ENCODE results near the gene FGD5.

FGD5 gene

DNA sequence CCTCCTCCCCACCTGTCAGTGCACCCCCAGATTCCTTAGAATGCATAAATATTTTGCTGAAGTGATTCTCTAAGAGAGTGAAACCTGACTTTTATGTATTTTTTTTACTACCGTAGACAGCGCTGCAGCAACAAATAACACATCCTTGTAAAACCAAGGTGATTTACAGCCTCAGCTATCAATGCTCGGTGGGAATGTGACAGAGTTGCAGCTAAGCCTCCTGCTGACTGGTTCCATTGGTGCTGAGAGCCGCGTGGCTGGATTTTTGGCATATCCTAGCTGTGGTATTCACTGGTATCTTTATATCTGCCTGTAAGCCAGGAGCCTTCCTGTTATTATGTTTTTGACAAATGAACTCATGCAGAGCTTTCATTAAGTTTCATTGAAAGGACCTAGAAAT is 11.0 kb downstream of the FGD5 start:
- DNase-seq (ENCODE audit: low read depth): no peak

DNA sequence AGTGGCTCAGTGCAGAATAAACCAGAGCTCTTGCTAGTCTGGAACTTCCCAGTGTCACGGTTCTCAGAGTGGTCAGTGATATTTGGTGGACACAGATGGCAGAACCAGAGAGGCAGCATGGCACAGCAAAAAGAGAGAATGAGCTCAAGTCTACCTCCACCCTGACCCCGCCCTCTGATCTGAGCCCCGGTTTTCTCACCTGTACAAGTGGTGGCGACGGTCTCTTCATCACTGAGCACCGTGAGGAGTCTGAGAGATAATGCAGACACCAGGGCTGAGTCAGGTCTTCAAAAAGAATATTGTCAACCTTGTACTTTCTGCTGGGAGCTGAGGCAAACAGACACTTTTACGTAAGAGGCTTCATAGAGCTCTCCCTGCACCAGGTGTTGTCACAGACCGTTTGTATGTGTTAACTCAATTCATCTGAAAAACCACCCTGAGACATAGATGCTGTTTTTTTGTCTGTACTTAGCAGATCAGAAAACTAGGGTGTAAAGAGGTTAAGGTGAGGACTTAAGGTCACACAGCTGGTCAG is 13.2 kb downstream of the FGD5 start:
- DNase-seq (ENCODE audit: low read depth): no peak

DNA sequence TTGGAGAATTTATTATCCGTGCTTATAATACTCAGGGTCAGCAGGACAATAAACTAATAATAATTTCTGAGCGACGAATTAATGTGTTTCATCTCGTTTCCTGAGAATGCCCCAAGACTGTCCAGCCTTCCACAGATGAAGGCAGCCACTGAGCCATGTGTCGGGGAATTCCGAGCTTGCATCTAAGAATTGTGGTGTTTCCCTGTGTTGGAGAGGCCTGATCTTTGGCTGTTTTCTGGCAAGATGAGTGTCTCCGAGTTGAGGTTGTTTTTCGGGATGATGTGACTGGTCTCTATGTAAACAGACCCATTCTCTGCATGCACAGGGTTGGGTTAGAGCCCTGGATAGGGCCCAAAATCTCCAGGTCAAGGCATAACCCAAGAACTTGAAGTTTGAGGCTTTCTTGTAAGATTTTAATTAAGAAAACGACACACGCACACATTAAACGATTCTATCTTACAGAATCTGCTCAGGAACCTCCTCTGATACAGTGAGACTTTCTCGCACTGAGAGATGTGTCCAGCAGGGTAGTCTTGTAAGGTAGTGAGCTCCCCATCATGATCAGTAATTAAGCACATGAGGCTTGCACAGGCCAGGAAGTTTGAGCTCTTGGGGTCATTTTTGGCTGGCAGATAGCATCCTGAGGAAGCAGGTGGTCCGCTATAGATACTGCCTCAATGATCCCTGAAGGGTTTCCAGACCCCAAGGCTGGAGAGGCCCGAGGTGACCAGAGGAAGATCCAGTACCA is 14.4 kb downstream of the FGD5 start:
- no peak for DNase-seq (ENCODE audit: low read depth)

DNA sequence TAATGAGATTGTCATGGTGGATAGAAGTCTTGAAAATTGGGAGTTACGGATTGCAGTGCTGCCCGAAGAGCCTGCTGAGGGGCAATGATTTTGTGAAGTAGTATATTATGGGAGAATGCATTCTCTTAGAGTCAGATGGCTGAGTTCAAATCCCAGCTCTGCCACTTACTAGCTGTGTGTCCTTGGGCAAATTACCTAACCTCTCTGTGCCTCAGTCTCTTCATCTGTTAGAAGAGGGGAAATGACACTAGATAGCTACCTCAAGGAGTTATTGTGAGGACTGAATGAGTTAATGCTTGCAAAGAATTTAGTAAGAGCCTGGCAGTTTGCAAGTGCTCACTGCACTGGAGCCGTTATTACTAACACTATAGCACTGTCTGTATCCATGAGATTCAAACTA is 15.4 kb downstream of the FGD5 start:
- DNase-seq (ENCODE audit: low read depth): no peak

DNA sequence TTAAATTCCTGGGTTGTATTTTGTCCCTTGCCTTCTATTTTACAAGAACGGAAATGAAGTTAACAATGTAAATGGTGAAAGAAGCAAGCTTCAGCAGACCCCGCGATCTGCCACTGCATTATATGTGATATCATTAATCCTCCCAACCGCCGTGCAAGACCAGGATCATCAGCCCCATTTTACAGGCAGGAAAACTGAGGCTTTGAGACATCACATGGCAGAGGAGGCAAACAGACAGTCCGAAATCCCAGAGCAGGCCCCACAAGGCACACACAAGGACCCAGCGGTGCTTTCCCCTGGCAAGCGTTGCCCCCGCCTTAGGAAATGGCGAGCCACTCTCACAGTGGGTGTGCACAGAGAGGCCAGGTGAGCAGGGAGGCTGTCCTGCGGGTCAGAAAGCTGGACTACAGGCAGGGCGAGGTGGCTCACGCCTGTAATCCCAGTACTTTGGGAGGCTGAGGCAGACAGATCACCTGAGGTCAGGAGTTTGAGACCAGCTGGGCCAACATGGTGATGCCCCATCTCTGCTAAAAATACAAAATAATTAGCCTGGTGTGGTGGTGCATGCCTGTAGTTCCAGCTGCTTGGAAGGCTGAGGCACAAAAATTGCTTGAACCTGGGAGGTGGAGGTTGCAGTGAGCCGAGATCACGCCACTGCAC is 16.2 kb downstream of the FGD5 start:
- DNase-seq (ENCODE audit: low read depth): no peak

DNA sequence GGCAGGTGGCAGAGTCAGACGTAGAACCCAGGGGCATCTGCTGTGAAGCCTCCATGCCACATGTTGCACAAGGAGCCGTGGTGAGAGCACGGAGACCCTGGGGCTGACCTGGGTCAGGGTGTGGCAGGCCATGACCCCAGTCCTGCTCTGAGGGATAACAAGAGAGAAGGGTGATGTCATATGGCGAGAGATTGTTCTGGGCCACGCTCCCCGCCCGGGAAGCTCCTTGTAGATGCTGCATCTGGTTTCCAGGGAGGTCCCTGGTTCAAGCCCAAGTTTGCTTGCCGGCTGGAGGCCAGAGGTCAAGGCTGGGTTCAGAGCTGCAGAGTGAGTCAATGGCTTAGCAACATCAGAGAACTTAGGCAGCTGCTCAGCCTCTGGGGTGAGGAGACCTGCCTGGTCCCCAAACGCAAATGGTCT is 17.3 kb downstream of the FGD5 start:
- no peak for DNase-seq (ENCODE audit: low read depth)

DNA sequence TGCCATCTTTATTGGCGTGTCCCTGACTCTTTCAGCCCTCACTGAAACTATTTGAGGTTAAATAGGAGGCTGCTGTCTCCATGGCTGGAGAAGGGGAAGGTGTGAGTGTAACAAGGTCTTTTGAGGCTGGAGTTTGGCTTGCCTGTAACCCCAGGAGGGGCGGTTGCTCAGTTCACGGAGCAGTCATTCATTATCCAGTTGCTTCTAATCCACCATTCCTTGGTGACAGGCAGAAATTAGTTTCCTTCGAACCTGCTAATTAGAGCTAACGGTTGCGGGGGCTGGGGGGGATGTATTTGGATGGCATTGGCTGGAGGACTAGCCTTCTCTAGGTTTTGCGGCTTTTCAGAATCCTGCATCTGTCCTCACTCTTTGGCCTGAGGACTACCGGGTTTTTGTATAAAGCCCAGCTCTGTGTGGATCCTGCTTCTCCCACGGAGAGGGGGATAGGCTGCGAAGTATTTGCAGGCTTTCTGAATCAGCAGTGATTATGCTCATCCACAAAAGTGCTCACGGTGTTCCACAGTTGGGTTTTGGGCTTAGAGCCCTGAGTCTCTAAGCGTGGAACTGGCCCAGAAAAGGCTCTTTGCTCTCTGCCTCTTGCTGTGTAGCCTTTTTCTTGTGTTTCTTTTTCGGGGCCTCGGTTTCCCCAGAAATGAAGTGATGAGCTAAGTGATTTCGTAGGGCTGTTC is 18.6 kb downstream of the FGD5 start:
- no peak for DNase-seq (ENCODE audit: low read depth)

DNA sequence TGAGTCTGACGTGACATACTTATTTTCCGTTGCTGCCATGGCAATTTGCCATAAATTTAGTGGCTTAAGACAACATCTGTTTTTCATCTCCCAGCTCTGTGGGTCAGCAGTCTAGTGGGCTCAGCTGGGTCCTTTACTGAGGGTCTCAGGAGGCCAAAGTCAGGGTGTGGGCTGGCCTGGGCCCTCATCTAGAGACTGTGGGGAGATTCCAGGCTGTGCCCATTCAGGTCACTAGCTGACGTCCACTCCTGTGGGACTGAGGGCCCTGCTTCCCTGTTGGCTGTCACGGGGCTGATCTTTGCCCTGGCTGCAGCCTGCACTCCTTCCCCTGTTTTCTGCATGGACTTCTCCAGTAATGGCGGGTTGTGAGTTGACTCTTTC is 19.1 kb downstream of the FGD5 start:
- DNase-seq (ENCODE audit: low read depth): no peak

DNA sequence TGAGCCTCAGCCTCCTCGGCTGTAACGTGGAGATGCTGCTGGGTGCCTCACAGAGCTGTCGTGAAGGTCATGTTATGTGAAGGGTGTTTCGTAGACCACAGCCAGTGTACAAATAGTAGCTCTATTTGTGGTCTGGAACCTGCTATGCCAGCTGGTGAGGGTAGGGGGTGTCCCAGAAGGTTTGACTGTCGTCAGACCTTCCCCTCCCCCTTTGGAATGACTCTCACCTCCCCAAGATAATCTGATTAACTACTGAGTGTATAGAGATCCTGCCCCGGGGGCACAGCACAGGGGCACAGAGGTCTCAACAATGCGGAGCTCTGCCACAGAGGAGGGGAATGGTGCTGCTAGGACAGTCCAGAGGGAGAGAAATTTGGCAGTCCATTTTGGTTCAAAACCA is 20.5 kb downstream of the FGD5 start:
- DNase-seq (ENCODE audit: low read depth): no peak

DNA sequence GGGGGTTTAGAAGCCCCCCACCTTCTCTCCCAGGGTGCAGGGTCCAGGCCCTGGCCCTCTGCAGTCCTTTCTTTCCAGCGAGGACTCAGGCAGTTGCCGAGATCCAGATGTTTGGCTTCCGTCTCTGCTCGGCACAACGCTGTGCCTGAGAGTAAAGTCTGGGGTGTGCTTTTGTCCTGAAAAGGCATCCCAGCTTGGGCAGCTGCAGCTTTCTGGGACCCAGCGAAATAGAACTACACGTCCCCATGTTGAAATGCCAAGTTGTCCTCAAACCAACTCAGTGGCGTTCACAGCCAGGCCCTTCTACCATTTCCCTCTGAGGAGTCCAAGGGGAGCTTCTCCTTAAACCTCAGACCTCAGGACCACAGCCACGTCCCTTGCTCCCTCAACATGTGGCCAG is 23.1 kb downstream of the FGD5 start:
- DNase-seq (ENCODE audit: low read depth): no peak

DNA sequence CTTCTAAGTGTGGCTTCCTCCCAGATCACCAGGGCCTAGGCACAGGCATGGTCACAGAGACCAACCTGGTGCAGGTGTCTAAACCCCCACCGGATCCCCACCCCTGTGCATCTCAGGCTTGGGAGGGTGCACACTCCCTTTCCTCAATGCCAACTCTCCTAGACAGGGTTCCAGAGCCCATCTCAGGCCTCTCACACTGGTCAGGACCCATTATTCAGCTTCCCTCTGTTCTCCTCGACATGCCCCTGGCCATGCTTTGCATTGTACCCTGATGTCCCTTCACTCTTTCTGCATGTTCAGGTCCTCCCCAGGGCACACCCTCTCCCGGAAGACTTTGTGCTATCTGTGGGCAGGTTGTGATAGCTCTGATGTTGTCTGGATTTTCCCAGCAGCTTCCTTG is 23.5 kb downstream of the FGD5 start:
- DNase-seq (ENCODE audit: low read depth): no peak

DNA sequence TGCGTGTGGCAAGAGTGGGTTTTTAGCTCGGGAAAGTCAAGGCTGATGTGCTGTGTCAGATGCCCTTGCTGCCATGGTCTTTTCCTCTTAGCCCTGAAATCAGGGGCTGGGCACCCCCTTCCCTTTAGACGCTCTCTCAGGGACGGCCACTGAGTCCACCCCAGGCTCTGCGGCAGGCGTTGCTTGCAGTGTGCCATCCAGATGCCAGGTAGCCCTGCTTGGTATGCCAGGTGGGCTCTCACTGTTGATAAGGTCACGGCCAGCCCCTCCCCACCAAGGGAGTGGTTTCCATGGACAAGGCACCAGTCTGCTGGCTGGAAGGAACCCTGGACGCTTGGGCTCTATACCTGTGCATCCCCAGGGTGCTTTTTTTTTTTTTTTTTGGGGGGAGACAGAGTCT is 24.6 kb downstream of the FGD5 start:
- no peak for DNase-seq (ENCODE audit: low read depth)

DNA sequence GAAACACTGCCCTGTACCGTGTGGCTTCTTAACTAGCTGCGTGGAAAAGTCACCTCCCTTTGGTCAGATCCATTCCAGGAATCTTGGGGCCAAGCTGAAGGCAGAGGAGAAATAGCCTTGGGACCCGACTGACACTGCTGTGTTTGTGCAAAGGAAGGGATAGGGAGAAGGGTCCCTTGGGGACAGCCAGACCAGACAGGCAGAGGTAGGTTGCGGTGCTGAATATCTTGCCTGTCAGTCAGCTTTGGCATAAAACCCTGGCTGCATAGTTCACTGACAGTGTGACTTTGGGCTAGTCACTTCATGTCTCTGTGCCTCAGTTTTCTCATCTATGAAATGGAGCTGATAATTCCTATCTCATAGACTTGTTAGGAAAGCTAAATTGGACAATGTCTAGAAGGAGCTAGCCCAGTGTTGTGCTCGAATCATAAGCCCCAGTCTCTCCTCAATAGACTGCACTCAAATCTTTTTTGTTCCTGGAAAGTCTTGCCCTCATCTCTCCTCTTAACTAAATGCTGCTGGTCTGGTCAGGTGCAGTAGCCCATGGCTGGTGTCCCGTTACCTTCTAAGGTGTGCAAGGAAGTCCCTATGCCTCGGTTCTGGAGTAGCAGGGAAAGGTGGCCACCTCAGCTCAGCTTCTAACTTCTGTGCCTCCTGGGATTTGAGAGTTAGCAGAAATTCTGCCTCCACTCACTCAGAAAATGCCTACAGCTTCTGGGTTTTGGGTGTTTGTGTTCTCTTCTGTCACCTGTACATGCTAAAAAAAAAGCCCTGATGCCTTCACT is 25.8 kb downstream of the FGD5 start:
- DNase-seq (ENCODE audit: low read depth): no peak

DNA sequence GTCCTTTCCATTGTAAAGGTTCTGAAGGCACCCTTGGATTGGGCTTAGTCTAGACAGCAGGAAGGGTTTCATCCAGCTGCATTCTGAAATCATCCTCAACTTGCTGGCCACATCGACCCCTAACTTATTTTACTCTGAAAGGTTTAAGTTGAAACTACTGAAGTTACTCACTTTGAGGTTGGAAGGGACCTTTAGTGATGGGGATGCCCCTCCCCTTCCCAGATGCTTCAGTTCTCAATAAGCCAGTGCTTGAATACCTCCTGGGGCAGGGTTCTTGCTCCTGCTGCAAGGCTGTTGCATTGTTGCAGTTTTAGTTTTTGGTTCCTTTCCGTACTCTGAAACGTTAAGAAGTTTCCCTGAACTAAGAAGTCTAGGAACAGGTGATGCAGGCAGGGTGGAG is 26.4 kb downstream of the FGD5 start:
- no peak for DNase-seq (ENCODE audit: low read depth)

DNA sequence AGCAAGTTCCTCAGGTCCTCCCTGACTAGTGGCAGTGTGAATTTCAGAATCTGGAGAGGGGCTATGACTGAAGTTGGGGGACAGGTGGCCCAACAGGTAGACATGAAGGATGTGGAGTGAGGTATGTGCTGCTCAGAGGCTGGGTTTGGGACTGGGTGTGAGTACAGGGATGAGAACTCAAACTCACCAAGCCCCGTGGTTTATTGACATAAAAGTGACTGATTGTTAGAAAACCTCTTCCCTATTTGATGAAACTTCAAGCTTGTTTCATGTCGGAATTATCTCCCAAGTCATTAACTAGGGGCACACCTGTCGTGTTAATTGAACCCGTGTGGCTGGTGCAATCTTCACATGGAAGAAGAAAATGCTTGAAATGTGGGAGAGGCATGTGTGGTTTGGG is 27.1 kb downstream of the FGD5 start:
- no peak for DNase-seq (ENCODE audit: low read depth)

DNA sequence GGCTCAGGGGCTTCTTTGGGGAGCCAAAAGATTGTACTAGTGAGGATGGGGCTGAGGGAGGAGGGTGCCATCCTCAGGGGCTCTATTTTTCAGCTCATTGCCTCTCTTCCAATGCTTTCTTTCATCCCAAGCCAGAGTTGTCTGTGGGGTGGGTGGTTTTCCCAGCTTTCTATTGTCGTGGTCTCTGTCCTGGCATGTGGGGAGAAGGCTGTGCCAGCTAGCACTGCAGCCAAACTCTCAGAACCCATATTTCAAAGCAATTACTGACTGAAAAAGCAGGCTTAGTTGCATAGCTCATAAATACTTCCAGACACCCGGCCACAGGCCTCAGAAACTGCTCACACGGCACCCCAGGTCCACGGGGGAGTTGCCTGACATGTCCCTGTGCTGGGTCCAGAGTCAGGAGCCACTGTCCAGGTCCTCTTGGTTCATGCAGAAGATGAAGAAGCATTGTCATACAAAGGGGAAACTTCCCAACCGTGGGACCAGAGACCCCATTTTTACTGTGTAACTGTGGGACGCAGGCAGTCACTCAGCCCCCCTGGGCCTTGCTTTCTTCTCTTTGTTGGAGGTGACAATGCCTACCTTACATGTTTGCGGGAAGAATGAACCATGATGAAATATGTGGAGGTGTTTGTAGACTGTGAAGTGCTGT is 27.6 kb downstream of the FGD5 start:
- no peak for DNase-seq (ENCODE audit: low read depth)

DNA sequence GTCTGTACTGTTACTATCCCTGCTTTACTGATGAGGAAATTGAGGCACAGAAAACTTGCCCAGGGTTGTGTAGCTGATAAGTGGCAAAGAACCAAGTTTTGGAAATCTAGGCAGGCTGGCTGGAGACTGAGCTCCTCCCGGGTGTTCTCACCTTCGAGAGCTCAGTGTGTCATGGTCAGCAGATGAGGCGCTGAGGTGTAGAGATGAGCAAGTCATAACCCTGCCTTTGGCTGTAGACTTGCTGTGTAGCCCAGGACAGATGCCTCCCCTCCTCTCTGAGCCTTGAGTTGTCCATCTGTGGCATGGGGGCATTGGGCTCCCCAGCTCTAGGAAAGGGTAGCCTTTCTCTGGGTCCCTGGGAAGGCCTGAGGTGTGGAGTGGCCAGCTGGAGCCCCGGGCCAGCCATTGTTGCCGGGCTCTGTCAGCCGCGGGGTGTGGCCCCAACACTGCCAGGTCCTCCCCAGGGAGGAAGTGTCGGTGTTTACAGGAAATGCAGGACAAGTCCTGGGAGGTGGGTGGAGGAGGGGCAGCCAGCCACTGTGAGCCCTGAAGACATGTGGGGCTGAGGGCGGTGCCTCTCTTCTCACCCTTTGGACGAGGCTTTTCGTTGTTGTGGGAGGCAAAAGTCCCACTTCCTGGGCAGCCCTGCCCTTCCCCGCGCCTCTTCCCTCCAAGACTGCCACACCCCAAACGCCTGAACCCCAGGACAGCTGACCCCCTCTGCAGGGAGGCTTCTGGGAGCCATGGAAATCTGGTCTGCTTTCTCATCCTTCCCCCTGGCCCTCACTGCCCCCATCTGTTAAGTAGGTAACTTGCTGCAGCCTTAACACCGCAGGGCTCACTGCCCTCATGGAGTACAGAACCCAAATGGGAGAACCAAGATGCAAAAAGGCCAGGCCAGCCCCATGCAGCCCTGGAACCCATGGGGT is 29.1 kb downstream of the FGD5 start:
- no peak for DNase-seq (ENCODE audit: low read depth)

DNA sequence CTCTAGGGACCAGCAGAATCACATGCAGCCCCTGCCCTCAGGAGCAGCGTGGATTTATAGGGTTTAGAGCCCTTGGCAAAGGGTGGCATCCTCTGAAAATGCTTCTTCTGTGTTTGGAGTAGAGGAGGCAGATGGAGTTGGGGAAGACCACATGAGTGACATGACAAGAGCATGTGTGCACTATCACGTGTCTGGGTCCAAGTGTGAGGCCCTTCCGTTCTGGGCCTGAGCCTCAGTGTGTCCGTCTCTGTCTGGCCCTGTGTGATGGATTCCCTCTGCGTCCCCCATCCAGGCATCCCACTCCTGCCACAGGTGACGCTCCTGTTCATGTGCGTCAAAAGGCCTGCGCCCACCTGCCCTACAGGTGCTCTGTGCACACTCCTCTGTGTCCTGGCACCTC is 30.1 kb downstream of the FGD5 start:
- no peak for DNase-seq (ENCODE audit: low read depth)

DNA sequence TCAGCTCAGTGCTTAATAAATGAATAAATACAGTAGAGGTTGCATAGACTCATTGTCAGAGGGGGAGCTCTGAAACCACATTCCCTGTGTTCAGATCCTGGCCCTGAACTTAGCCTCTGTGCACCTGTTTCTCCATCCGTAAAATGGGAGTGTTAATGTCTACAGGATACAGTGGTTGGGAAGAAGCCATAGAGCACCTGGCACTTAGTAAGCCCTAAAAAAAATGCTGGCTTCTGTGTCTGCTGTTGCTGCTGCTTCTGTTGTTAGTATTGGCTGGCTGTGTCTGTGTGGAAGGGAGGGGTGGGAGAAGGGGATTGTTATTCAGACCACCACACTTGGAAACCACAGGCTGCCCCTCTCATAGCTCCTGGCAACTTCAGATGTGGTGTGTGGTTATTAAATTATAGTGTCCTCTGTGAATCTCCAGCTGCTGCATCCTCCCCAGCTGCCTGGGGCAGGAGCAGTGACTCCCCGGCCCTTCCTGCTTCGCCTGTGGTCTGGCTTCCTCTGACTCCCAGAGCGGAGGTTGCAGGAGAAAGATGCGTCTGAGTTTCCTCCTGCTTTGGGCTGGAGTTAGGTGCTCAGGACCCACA is 31.0 kb downstream of the FGD5 start:
- no peak for DNase-seq (ENCODE audit: low read depth)

DNA sequence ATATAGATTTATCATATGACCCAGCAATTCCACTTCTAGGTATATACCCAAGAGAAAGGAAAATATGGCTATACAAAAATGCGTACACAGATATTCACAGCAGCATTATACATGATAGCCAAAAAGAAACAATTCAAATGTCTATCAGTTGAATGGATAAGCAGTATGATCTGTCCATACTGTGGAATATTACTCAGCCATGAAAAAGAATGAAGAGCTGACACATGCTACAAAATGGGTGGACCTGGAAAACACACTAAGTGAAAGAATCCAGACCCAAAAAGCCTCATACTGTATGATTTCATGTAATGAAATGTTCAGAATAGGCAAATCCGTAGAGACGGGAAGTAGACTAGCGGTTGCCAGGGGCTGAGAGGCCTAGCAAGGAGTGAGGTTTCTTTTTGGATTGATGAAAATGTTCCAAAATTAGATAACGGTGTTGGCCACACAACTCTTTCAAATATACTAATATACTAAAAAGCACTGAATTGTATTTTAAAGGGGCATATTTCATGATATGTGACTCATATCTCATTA is 33.4 kb downstream of the FGD5 start:
- DNase-seq (ENCODE audit: low read depth): no peak
